Measurements from ENCODE around the gene CLCN1.

Gene CLCN1

DNA sequence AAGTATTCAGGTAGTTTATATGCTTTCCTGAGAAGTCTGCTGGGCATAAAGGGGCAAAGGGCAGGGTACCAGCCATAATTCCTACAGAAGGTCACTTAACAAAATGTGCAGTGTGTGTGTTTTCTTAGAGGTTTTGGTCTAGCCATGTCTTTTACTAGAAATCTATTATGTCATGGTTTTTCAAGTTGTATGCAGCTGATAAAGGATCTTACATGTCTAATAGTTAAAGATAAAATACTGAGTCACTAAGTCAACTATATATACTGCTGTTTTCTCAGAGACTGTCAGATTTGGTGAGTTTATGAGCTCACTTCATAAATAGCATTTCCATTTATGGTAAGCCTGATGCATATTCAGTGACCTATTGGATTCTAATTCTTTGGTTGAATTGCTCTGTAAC, 20.0 kb upstream of the CLCN1 start:
- DNase-seq: no peak

DNA sequence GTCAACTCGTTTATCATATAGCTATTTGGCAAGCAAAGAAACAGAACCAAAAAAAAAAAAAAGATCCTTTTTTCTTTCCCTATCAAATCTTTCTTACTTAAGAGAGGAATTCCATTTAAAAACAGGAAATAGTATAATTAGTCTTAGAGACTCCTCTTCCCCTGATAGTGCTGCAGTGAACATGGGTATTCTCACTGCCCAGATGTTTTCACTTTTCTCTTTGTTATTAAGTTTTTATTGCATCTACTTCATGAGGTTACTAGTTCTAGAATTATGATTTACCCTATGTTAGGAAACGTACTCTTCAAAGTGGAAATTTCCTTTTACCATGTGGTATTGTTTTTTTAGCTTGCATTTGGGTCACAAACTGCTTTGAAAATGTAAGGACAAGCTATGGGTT, 19.2 kb upstream of the CLCN1 start:
- DNase-seq: peak in 2 of 3 donors; percentile 31 to 39

DNA sequence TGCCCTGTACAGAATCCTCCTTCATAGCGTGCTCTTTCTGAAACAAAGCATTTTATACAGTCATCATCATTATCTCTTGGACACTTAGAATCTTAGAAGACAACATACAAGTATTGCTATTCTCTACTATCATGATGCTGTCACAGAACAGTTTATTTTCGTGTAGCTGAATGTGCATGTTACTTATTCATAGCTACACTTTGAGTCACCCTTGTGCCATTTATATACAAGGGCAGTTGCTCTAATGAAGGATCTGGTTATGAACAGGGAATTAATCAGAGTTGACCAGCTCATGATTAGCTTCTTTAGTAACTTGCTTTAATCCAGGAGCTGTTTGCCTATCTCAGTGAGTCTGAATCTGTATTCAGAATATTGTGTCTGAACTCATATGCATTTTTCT, 16.6 kb upstream of the CLCN1 start:
- no peak for DNase-seq

DNA sequence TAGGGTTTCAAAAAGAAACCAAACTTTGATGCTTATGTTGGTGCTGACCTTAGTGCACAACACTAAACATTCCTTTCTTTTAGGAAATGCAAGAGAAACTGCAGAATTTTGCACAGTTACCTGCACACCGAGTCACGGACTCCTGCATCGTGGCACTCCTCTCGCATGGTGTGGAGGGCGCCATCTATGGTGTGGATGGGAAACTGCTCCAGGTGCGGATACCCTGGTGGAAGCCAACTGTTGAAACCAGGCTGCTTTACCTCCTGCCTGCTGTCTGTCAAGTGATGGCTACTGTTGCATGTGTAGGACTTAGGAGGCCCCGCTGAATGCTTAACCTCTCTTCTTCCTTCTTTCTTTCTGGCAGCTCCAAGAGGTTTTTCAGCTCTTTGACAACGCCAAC, 16.1 kb upstream of the CLCN1 start:
- DNase-seq: peak in 1 of 3 donors; percentile 38

DNA sequence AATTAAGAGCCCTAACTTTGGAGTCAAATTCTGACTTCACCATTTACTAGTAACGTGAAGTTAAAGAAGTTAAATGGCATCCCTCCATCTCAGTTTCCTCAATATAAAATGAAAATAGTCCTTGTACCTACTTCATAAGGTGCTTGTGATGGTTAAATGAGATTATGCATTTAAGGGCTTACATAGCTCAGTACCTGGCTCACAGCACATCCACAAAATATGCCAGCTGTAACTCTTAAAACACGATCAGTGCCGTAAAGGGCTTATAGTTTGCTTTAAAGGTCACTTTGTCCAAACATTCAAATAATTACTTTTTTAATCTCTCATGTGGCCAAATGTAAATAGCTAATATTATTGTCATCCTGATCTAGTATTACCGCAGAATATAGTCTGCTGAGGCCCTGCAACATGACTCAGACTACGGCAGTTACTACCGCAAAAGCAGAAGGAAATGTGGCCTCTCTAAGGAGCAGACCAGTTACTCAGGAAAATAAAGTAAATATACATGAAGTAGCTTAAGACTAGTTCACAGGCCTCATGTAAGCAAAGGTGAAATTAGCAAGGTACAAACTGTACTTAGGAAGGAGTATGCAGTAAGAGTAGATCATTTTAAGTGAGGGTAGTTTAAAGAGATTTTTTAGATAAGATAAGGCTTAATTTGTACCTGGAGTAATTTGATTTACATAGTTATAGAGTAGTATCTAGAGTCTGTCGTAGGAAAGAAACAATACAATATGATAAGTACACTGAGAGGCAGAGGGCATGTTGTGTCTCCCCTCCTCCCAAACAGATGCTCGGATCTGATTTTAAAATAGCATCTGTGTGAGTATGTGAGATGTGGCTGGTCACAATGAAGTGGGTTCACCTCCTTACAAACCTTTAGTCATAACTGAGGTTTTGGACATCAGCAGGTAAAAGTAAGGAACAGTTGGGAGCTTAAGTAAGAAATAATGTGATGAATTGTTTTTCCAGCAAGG, 14.7 kb upstream of the CLCN1 start:
- peak; percentile 69 to 82 (median 77) for DNase-seq

DNA sequence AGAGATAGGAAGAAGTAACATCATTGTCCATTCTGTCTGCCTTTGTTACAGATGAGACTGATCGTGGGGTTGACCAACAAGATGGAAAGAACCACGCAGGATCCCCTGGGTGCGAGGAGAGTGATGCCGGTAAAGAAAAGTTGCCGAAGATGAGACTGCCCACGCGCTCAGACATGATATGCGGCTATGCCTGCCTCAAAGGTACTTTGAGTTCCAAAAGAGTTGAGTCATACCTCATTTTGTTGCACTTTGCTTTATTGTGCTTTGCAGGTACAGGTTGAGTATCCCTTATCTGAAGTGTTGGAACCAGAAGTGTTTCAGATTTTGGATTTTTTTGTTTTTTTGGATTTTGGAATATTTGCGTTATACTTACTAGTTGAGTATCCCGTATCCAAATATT, 12.2 kb upstream of the CLCN1 start:
- DNase-seq: no peak

DNA sequence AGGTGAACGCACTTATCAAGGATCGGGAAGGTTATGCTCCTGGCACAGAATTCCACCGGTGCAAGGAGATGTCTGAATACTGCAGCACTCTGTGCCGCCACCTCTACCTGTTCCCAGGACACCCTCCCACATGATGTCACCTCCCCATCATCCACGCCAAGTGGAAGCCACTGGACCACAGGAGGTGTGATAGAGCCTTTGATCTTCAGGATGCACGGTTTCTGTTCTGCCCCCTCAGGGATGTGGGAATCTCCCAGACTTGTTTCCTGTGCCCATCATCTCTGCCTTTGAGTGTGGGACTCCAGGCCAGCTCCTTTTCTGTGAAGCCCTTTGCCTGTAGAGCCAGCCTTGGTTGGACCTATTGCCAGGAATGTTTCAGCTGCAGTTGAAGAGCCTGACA, 11.0 kb upstream of the CLCN1 start:
- no peak for DNase-seq

DNA sequence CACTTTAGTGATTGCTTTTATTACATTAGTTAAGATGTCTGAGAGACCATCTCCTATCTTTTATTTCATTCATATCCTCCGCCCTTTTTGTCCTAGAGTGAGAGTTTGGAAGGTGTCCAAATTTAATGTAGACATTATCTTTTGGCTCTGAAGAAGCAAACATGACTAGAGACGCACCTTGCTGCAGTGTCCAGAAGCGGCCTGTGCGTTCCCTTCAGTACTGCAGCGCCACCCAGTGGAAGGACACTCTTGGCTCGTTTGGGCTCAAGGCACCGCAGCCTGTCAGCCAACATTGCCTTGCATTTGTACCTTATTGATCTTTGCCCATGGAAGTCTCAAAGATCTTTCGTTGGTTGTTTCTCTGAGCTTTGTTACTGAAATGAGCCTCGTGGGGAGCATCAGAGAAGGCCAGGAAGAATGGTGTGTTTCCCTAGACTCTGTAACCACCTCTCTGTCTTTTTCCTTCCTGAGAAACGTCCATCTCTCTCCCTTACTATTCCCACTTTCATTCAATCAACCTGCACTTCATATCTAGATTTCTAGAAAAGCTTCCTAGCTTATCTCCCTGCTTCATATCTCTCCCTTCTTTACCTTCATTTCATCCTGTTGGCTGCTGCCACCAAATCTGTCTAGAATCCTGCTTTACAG, 10.4 kb upstream of the CLCN1 start:
- DNase-seq: peak; percentile 76 to 89 (median 81)

DNA sequence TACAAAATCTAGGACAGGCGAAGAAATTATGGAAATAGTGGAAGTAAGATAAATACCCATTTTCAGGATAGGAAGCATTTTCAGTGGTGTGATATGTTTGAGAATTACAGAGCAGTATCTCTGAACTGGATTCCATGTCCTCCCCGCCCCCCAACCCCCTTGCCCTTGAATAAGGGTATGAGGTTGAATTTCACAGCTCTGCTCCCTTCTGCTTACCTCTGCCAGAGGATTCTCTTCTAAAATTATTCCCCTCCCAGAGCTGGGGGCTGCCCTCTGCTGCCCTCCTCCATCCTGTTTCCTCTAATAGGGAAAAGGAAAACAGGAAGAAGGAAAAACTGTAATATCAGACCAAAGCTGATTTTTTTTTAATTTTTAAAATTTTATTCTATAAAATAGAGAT, 7.3 kb upstream of the CLCN1 start:
- DNase-seq: no peak

DNA sequence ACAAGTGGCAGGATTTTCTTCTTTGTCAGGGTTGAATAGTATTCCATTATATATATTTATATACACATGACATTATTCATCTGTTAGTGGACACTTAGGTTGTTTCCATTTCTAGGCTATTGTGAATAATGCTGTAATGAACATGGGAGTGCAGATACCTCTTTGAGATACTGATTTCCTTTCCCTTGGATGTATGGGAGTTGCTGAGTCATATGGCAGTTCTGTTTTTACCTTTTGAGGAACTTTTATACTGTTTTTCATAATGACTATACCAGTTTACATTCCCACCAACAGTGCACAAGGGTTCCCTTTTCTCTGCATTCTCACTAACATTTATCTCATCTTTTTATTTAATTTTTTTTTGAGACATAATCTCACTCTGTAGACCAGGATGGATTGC, 1.8 kb upstream of the CLCN1 start:
- peak; percentile 46 to 70 (median 65) for DNase-seq

DNA sequence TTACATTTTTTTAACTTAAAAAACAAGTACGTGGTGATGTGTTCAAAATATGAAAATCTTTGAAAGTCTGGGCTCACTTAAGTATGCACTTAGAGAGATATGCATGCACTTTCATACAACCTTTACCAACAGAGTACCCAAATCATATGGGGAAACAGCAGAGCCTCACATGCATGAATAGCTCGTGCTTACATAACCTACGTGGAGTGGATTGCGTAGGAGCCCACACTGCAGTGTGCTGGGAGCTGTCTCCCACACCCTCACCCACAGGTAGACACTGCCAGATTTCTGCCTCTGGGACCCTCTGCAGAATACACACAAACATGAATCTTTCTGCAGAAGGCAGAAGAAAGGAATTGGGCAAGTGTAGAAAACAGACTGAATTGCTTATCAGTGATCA, 581 bp downstream of the CLCN1 start:
- DNase-seq: peak in 1 of 3 donors; percentile 30

DNA sequence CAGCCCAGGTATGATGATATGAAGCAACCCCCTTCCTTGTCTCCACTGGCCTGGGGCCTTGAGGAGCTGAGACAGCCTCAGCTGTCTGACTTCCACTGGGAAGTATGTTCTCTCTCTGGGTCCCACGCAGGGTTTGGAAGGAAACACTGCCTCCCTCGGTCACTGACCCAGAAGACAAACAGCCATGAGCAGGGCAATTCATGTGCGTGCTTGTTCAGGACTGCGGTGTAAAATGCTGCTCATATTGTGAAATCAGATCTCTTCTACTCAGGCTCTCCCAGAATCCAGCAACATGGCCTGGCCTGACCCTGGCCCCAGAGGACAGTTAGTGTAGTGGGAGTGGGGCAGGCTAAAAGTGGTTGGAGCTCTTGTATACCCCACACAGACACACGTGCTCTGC, 2.8 kb downstream of the CLCN1 start:
- DNase-seq: peak; percentile 58 to 62 (median 61)

DNA sequence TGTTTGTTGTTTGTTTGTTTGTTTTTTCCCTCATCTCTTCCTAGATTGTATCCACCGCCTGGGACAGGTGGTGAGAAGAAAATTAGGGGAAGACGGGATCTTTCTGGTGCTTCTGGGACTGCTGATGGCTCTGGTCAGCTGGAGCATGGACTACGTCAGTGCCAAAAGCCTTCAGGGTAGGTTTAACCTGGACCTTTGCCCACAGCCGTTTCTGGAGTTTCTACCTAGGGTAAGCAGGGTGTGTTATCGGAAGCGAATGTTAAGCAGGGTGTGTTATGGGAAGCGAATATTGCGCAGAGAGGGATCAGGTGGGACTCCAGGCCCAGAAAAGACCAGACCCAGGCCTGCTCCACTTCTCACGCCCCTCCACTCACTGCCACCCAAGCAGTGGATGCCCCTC, 4.7 kb downstream of the CLCN1 start:
- no peak for DNase-seq

DNA sequence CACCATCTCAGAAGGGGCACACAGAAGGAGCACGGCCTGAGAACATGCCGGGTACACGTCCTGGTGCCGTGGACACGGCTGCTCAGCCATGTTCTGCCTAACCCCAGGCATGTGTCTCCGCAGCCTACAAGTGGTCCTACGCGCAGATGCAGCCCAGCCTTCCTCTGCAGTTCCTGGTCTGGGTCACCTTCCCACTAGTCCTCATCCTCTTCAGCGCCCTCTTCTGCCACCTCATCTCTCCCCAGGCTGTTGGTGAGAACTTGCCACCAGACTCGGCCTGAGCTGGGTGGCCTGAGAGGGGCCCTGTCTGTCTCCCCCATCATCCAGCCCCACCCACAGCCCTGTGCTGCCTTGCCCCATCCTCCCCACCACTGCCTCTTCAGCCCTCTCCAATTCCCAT, 5.3 kb downstream of the CLCN1 start:
- DNase-seq: no peak

DNA sequence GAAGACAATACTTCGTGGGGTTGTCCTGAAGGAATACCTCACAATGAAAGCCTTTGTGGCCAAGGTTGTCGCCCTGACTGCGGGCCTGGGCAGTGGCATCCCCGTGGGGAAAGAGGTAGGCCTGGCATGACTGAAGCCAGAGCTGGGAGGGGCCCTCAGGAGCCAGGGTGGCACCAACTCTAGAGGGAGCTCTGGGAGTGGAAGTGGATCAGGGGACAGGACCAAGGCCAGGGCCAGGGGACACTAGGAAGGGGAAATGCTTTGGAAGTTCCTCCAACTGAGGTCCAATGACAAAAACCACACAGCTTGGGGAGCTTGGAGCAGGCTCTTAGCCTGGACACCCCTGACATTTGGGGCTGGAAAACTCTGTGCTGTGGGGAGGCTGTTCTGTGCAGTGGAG, 5.8 kb downstream of the CLCN1 start:
- DNase-seq: peak; percentile 83 to 89 (median 85)

DNA sequence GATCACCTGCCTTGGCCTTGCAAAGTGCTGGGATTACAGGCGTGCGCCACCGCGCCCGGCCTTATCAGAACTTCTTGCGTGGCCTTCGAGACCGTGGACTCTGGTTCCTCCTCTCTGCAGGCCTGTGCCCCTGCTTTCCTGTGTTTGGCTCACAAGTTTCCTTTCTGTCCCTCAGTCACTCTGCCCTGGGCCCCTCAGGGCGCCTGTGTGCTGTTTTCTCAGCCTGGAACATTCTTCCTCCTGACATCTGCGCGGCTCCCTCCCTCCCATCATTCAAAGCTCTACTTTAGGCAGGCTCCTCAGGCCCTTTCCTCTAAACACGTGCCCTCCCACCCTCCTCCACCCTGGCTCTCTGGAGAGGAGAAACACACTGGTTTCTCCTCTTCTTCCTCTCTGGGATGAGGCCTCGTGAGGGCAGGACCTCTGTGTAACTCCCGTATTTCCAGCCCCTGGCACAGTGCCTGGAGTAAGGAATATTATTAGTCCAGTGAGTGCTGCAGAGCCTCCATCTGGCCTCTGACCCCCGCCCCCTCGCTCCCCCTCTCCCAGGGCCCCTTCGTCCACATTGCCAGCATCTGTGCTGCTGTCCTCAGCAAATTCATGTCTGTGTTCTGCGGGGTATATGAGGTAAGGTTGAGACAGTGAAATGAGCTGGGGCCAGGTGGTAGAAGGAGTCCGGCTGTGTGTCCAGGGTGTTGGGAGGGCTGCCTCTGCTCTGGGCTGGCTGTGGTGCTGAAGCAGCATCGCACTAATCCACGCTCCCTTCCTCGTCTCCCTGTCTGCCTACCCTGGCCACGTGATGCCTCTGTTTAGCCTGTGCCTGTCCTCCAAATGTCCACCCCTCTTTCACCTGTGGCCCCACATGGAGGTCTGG, 7.1 kb downstream of the CLCN1 start:
- DNase-seq: no peak

DNA sequence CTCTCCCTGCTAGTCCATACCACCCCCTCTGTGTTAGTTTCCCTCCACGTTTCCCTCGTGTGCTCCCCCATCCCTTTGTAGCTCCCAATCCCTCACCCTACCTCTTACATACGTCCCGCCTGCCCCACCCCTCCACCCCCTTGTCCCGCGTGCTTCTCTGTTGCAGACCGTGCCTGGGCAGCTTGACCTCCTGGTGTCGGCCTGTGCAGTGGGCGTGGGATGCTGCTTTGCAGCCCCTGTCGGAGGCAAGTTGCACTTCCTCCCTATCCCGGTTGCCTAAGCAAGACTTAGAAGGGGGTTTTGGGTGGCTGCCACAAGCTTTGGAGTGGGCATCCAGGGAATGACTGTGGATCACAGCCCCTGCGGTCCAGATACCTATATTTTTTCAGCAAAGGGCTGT, 7.7 kb downstream of the CLCN1 start:
- peak; percentile 45 to 72 (median 59) for DNase-seq

DNA sequence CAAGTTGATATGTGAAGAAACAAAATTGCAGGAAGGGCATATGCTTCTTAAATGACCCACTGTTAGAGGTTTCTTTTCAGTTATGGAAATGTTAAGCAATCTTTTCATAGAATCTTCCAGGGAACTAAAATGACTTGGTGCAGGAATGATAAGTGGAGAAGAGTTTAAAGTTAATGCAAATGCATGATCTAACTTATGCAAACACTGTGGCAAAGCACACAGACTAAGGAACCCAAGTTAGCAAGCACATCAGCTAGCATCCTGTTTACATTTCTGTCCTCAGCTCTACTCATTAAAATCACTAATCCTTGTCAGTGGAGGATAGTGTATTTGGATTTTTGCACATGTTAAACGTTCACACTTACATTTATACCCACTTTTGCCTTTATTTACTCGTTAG, 9.3 kb downstream of the CLCN1 start:
- DNase-seq: no peak

DNA sequence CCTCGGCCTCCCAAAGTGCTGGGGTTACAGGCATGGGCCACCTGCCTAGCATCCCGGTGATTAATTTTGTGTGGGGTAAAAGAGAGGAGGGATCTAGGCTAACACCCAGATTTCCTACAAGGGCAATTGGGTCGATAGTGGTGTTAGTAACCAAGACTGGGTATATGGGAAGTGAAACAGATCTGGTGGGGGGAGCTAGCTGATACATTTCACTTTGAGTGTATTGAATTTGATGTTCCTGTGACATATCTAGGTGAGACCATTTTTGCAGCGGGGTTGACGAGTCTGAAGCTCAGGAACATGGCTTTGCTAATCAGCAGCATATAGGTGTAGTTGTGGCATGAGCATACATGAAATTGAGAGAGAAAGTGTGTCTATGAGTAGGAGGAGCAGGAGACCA, 12.0 kb downstream of the CLCN1 start:
- no peak for DNase-seq

DNA sequence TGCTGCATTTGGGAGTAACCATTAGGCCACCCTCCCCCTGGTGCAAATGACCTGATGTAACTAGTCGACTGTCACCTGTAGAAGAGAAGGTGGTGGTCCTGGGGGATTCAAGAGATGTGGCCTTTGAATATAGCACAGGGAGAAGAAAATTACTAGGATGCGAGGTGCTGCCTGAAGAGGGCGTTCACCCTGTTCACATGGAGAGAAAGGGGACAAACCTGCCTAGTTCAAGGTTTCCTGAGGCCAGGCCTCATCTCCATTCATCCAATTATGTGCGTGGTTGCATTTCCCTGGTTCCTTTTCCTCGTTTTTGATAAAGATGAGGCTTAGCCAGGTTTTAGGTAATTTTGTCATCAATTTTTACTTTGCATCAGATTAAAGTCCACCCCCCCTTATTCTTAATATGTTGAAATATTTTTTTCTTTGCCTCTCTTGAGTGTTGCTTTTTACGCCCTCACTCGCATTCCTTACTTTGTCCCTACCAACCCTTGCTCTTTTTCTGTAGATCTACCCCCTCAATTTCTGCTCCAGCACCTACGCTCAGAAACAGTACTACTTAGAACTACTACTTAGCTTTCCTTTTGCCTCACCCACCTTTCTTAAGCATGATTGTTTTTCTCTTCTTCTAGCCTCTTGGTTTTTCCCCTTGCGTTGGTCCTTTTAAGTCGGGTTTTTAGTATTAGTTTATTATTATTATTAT, 13.7 kb downstream of the CLCN1 start:
- DNase-seq: no peak

DNA sequence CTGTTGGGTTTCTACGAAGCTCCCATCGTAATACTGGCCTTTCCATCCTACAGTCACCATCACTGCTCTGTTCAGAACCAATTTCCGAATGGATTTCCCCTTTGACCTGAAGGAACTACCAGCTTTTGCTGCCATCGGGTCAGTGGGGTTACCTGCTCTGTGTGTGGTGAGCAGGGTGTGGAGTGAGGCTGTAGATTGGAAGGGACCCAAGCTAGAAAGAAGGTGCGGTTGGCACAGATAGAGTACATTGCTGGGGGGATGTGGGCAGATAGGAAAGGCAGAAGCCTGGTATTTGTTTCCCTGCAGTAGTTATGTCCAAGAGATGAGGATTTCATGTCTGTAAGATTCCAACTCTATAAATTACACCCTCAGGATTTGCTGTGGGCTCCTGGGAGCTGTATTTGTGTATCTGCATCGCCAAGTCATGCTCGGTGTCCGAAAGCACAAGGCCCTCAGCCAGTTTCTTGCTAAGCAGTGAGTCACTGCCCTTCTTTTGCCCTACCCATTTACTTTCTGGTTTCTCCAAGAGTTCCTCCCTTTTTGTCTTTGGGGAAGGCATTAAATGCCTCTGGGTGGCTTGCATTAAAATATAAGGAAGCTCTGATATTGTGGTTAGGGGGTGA, 15.4 kb downstream of the CLCN1 start:
- peak; percentile 80 to 84 (median 82) for DNase-seq

DNA sequence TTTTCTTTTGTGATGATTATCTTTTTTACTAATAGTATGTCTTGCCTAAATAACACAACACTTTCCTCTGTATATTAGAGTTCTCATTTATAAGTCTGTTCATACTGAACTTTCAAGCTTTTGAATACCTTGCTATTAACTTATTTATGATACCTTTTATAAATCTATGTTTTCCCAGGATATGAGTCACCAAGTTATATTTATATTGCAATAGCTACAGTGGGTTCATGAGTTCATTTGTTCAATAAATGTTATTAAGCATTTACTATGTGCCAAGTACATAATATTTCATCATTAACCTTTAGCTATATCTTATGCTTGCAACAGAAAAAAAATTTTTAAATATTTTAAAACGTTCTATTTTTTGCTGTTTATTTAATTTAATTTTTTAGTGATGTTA, 18.3 kb downstream of the CLCN1 start:
- DNase-seq: no peak

All from suppressor macrophage treated with lipopolysaccharide for 1 hour (primary cell).